Endothelial cell of umbilical vein (primary cell): ENCODE measurements around the gene ATOSB. TPM values are rescaled to one million over a fixed set of nuclear protein-coding genes. Genes with fewer than 3 reads are reported as not detected.

Source experiments
- BruUV-seq: library from RNA; stranded (reverse); fragments of 400-500 nt; replicated peaks from 2 replicates; lab custom pipeline; 2021; lab: Mats Ljungman, UMichigan
- CTCF ChIA-PET: fragments of 300-600, 350-600 bp; sonication (Branson Sonifier 250); formaldehyde crosslinking; loops from one replicate; lab custom pipeline; 2021; ENCODE audit warnings: antibody characterized with exemption, inconsistent platforms; lab: Charles Lee
- POLR2A ChIA-PET: fragments of 300-600, 350-600 bp; sonication (Branson Sonifier 250); formaldehyde crosslinking; loops from one replicate; lab custom pipeline; 2021; ENCODE audit warnings: antibody characterized with exemption, inconsistent platforms; lab: Charles Lee
- DNase-seq: peaks from one replicate; pipeline ENCODE4 v3.0.0-alpha.2; 2011; ENCODE audit warnings: low read depth, low spot score
- FAIRE-seq: peaks from 2 replicates; lab custom pipeline; 2011; peaks lifted over from hg19 to GRCh38; lab: Jason Lieb, UNC
- H2AFZ ChIP-seq: 2 replicates; pipeline ENCODE4 v1.6.0; 2012; ENCODE audit warnings: low read depth, low read length, control low read depth, inconsistent platforms
- H3K27ac ChIP-seq: 2 replicates; pipeline ENCODE4 v1.5.1; 2011; ENCODE audit warnings: low read depth, mild to moderate bottlenecking, control low read depth, low read length, moderate library complexity; ENCODE audit not compliant: insufficient read depth
- H3K27me3 ChIP-seq, 2 experiments: 2 replicates each; pipeline versions ENCODE4 v1.6.0 to v1.6.1; 2011; ENCODE audit warnings: low read length in 2 of 2, mixed read lengths in 1 of 2; ENCODE audit not compliant: control insufficient read depth in 2 of 2, insufficient read depth in 2 of 2
- H3K36me3 ChIP-seq, 2 experiments: 2 replicates in 1 of 2; 3 replicates in 1 of 2; pipeline ENCODE4 v1.5.1; 2011; ENCODE audit warnings: low read length in 2 of 2, mild to moderate bottlenecking in 1 of 2, moderate library complexity in 1 of 2; ENCODE audit not compliant: control insufficient read depth in 2 of 2, insufficient read depth in 2 of 2; ENCODE audit errors: extremely low read depth in 1 of 2
- H3K4me1 ChIP-seq: 3 replicates; pipeline ENCODE4 v1.5.1; 2011; ENCODE audit warnings: mild to moderate bottlenecking, low read length; ENCODE audit not compliant: control insufficient read depth, insufficient read depth; ENCODE audit errors: extremely low read depth
- H3K4me2 ChIP-seq: 2 replicates; pipeline ENCODE4 v1.6.1; 2011; ENCODE audit warnings: low read length, control low read depth, mixed read lengths; ENCODE audit not compliant: insufficient read depth
- H3K4me3 ChIP-seq, 3 experiments: fragments of 200-600 bp in 1 of 3; sonication (generic), shearing (Covaris generic) in 1 of 3; replicated peaks in 1 of 3; 2 replicates each; pipeline ENCODE4 v1.5.1; 2011 to 2016; ENCODE audit warnings: control low read depth in 3 of 3, low read length in 3 of 3, mild to moderate bottlenecking in 2 of 3, inconsistent platforms in 1 of 3, low read depth in 1 of 3, moderate library complexity in 1 of 3; ENCODE audit not compliant: insufficient read depth in 1 of 3
- H3K79me2 ChIP-seq: 2 replicates; pipeline ENCODE4 v1.6.0; 2012; ENCODE audit warnings: low read length, inconsistent platforms; ENCODE audit not compliant: control insufficient read depth, insufficient read depth
- H3K9ac ChIP-seq: replicated peaks from 2 replicates; pipeline ENCODE3; 2011; ENCODE audit warnings: low read length, control low read depth; ENCODE audit not compliant: insufficient read depth; ENCODE audit errors: extremely low read depth
- H3K9me1 ChIP-seq: replicated peaks from 3 replicates; pipeline ENCODE4 v1.6.0; 2011; ENCODE audit warnings: mild to moderate bottlenecking, low read length; ENCODE audit not compliant: control insufficient read depth, insufficient read depth; ENCODE audit errors: extremely low read depth
- H3K9me3 ChIP-seq: replicated peaks from 2 replicates; pipeline ENCODE4 v1.5.1; 2012; ENCODE audit warnings: low read length, inconsistent platforms; ENCODE audit not compliant: control insufficient read depth, insufficient read depth
- H4K20me1 ChIP-seq: replicated peaks from 2 replicates; pipeline ENCODE3; 2011; ENCODE audit warnings: mild to moderate bottlenecking, low read length; ENCODE audit not compliant: control insufficient read depth, insufficient read depth; ENCODE audit errors: extremely low read depth
- CTCF ChIP-seq, 2 donors: IDR thresholded peaks; 1 replicate in 1 of 2; 2 replicates in 1 of 2; pipeline ENCODE4 v1.5.1; 2011; ENCODE audit warnings: low read length in 2 of 2, mild to moderate bottlenecking in 2 of 2, moderate library complexity in 2 of 2, control low read depth in 1 of 2, inconsistent platforms in 1 of 2, low read depth in 1 of 2; ENCODE audit not compliant: insufficient read depth in 1 of 2; ENCODE audit errors: extremely low read depth in 1 of 2
- FOS ChIP-seq: IDR thresholded peaks from 2 replicates; pipeline ENCODE4 v1.6.1; 2011; ENCODE audit warnings: mild to moderate bottlenecking, low read length, moderate library complexity, borderline replicate concordance; ENCODE audit not compliant: insufficient read depth
- GATA2 ChIP-seq: IDR thresholded peaks from 2 replicates; pipeline ENCODE4 v1.7.0; 2011; ENCODE audit warnings: low read depth, mild to moderate bottlenecking, moderate library complexity, mixed read lengths, low read length; ENCODE audit not compliant: insufficient read length, insufficient read depth
- JUN ChIP-seq: IDR thresholded peaks from 2 replicates; pipeline ENCODE4 v1.6.1; 2011; ENCODE audit warnings: borderline replicate concordance, low read depth; ENCODE audit not compliant: insufficient read length, insufficient read depth
- MYC ChIP-seq: IDR thresholded peaks from one replicate; pipeline ENCODE4 v1.6.1; 2011; ENCODE audit warnings: mild to moderate bottlenecking, low read depth, low read length
- POLR2A ChIP-seq: IDR thresholded peaks from 2 replicates; pipeline ENCODE4 v1.6.1; 2012; ENCODE audit warnings: low read depth, mild to moderate bottlenecking, control low read depth, low read length
- POLR2AphosphoS5 ChIP-seq: IDR thresholded peaks from 2 replicates; pipeline ENCODE4 v1.6.1; 2012; ENCODE audit warnings: low read depth, mild to moderate bottlenecking, control low read depth, low read length, moderate library complexity; ENCODE audit not compliant: insufficient read depth
- dilution Hi-C: fragments of 300-500 bp; cut with MboI; formaldehyde crosslinking; loops from one replicate; pipeline ENCODE4 v1.15.0; 2019; ENCODE audit warnings: low sequenced_read_pairs; ENCODE audit not compliant: extremely low pct_ligation_motif_present
- intact Hi-C: fragments of 100-400 bp; cut with micrococcal nuclease; formaldehyde crosslinking; loops from one replicate; pipeline ENCODE4 v1.10.0; 2022
- polyA plus RNA-seq, 4 experiments: library from polyadenylated mRNA; depleted of rRNA in 3 of 4; stranded (reverse) in 3 of 4; unstranded in 1 of 4; fragments of >200 nt; gene quantifications; 2 replicates each; pipeline versions ENCODE4 v1.2.1 to v1.2.3, GENCODE V29; 2011 to 2012; ENCODE audit warnings: missing spikeins in 1 of 4
- total RNA-seq: library from RNA; stranded (reverse); gene quantifications from 2 replicates; pipeline ENCODE4 v1.2.3, GENCODE V29; 2021
- TF ChIP-seq, protein P1 (sequence below): IDR thresholded peaks from 2 replicates; pipeline ENCODE4 v1.6.1; 2011; ENCODE audit not compliant: insufficient read depth, insufficient read length

Gene ATOSB
- total and polyA plus RNA-seq, 2 donors (not counting 3 experiments of a cell fraction or from before 2014, with no cell fraction given): 34.7 to 58.0 TPM

DNA sequence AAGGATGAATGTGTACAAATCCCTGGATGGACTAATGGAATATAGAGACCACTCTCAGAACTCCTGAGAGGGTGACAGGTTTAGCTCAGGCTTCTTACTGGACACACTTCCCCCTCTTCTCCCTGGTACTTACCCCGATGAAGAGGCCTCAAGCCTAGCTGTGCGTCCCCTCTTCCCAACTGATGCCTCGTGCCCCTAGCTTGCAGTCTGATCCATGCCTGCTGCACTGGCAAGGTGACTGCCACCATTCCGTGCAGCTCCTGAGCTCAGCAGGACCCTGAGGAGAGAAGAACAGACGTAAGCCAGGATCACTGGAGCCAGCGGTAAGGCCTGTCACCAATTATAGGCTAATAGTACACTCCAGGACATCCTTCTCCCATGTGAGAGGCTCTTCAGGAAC, 7.2 kb downstream of the ATOSB start:
- ChIA-PET CTCF (no interaction called here), POLR2A (no interaction called here)
- H3K27ac ChIP-seq: no peak overlapping the region
- no peak overlapping the region for H2AFZ ChIP-seq
- H3K4me2 ChIP-seq: no peak overlapping the region
- dilution Hi-C loops: no loop called here
- intact Hi-C loops: no loop called here
- H3K9ac ChIP-seq: no peak overlapping the region
- FAIRE-seq (no peak), DNase-seq (no peak)
- TF ChIP-seq MYC (no peak), POLR2AphosphoS5 (no peak), FOS (no peak), GATA2 (no peak), JUN (no peak), CTCF (IDR thresholded peaks at IDR 0.05; ENCODE audit: extremely low read depth in 1 of 2, insufficient read depth in 1 of 2, low read depth in 1 of 2, low read length in 2 of 2) (no peak), POLR2A (no peak)
- TF ChIP-seq, protein P1, sequence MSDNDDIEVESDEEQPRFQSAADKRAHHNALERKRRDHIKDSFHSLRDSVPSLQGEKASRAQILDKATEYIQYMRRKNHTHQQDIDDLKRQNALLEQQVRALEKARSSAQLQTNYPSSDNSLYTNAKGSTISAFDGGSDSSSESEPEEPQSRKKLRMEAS: no peak
- H3K4me1 ChIP-seq: peaks cover 37% of the 10 kb centered on the region
- H3K4me3 ChIP-seq: no peak overlapping the region
- H3K9me3 ChIP-seq: no peaks in the 10 kb centered on the region
- no peaks in the 10 kb centered on the region for H3K27me3 ChIP-seq
- peaks cover 6 to 35% of the 10 kb centered on the region in 2 experiments for H3K36me3 ChIP-seq
- H3K79me2 ChIP-seq: peaks cover 30% of the 10 kb centered on the region
- no peaks in the 10 kb centered on the region for H4K20me1 ChIP-seq
- no peaks in the 10 kb centered on the region for H3K9me1 ChIP-seq
- BruUV-seq: no TSS peak
